Adipocyte (in vitro differentiated cells): ENCODE results near the gene B3GAT1.

Experiments used
- DNase-seq: peaks from one replicate; pipeline ENCODE4 v3.0.0-alpha.2; 2015; ENCODE audit warnings: low read depth
- H3K27me3 ChIP-seq: replicated peaks from 2 replicates; pipeline ENCODE4 v1.7.0; 2013; ENCODE audit warnings: mild to moderate bottlenecking, low read length, moderate library complexity; ENCODE audit not compliant: control insufficient read depth, insufficient read depth
- H3K36me3 ChIP-seq: 2 replicates; pipeline ENCODE4 v1.7.0; 2013; ENCODE audit warnings: low read length, mild to moderate bottlenecking, moderate library complexity; ENCODE audit not compliant: control insufficient read depth, insufficient read depth, severe bottlenecking
- H3K4me1 ChIP-seq: 2 replicates; pipeline ENCODE4 v1.7.0; 2013; ENCODE audit warnings: mild to moderate bottlenecking, low read length, moderate library complexity; ENCODE audit not compliant: control insufficient read depth, insufficient read depth
- H3K4me3 ChIP-seq: 2 replicates; pipeline ENCODE4 v1.7.0; 2013; ENCODE audit warnings: mild to moderate bottlenecking, low read length, moderate library complexity
- H3K9ac ChIP-seq: 2 replicates; pipeline ENCODE4 v1.7.0; 2013; ENCODE audit warnings: mild to moderate bottlenecking, low read length, moderate library complexity
- H3K9me3 ChIP-seq: 2 replicates; pipeline ENCODE4 v1.7.0; 2013; ENCODE audit warnings: mild to moderate bottlenecking, low read length, moderate library complexity; ENCODE audit not compliant: control insufficient read depth

The B3GAT1 gene

DNA sequence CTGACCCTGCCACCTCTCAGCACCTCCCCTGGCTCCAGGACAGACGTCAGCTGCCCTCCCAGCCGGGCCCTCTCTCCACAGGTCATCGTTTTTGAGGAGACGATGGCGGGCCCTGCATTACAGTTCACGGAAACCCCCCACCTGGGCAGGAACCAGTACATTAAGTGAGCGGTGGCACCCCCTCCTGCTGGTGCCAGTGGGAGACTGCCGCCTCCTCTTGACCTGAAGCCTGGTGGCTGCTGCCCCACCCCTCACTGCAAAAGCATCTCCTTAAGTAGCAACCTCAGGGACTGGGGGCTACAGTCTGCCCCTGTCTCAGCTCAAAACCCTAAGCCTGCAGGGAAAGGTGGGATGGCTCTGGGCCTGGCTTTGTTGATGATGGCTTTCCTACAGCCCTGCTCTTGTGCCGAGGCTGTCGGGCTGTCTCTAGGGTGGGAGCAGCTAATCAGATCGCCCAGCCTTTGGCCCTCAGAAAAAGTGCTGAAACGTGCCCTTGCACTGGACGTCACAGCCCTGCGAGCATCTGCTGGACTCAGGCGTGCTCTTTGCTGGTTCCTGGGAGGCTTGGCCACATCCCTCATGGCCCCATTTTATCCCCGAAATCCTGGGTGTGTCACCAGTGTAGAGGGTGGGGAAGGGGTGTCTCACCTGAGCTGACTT, 37.0 kb downstream of the B3GAT1 start:
- Histone ChIP-seq H3K4me3 (no peak overlapping the region), H3K4me1 (no peaks in the 10 kb centered on the region), H3K9me3 (no peaks in the 10 kb centered on the region), H3K27me3 (no peaks in the 10 kb centered on the region), H3K9ac (no peak overlapping the region), H3K36me3 (no peaks in the 10 kb centered on the region)
- DNase-seq, result no peak

DNA sequence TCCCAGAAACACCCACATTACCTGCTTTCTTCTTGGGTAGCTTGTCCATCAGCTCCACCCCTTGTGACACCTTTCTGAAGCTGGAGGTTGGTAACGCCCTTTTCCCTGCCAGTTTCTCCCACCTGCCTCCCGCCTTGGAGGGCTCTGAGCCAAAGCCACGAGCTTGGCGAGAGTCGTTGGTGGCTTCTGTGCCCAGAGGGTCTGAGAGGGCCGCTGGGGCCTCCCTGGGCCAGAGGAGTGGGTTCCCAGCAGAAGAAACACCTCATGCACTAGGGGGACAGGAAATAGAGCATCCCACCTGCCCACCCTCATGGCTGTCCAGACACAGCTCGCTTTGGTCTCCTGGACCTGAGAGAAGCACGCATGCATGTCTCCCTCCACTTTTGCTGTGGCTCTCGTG, 37.9 kb downstream of the B3GAT1 start:
- no peak for DNase-seq

GRCh38 chr11:134373591-134374052, 38.4 kb downstream of the B3GAT1 start:
- no peaks in the 10 kb centered on the region for H3K4me1 ChIP-seq
- H3K27me3 ChIP-seq, result no peaks in the 10 kb centered on the region
- no peak overlapping the region for H3K9ac ChIP-seq
- DNase-seq, result no peak
- no peaks in the 10 kb centered on the region for H3K36me3 ChIP-seq
- H3K9me3 ChIP-seq, result no peaks in the 10 kb centered on the region
- no peak overlapping the region for H3K4me3 ChIP-seq

More for the DNA sequence above, 37.9 kb downstream of the B3GAT1 start:
- Histone ChIP-seq H3K27me3 (no peaks in the 10 kb centered on the region), H3K9me3 (no peaks in the 10 kb centered on the region), H3K4me1 (no peaks in the 10 kb centered on the region), H3K36me3 (no peaks in the 10 kb centered on the region), H3K4me3 (no peak overlapping the region), H3K9ac (no peak overlapping the region)

- DNase-seq, result no peak
- H3K4me3 ChIP-seq, result no peak overlapping the region
- no peaks in the 10 kb centered on the region for H3K36me3 ChIP-seq
- no peak overlapping the region for H3K9ac ChIP-seq
- no peaks in the 10 kb centered on the region for H3K9me3 ChIP-seq
- no peaks in the 10 kb centered on the region for H3K27me3 ChIP-seq
- no peaks in the 10 kb centered on the region for H3K4me1 ChIP-seq
Observed at GRCh38 chr11:134372961-134373360, 39.1 kb downstream of the B3GAT1 start.

DNA sequence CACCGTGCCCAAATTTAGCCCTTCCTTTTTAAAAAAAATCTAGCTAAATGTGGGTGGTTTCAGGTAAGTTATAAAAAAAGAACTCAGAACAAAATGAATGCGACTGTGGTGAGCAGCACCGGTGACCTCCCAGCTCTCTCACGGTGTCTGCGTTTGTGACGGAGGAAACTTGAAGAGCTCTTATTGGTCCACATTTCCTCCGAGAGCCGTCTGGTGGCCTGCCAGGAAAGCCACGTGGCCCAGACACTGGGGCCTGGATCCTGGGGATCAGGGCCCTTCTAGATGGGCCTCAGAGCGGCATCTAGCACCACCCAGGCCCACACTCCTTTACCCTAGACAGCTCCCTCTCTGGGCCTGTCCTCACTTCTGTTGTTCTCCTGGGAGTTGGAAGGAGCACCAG, 39.5 kb downstream of the B3GAT1 start:
- H3K27me3 ChIP-seq, result no peaks in the 10 kb centered on the region
- DNase-seq, result no peak
- H3K9me3 ChIP-seq, result no peaks in the 10 kb centered on the region
- H3K4me1 ChIP-seq, result no peaks in the 10 kb centered on the region
- no peaks in the 10 kb centered on the region for H3K36me3 ChIP-seq
- no peak overlapping the region for H3K4me3 ChIP-seq
- H3K9ac ChIP-seq, result no peak overlapping the region

GRCh38 chr11:134371436-134372185, 40.4 kb downstream of the B3GAT1 start:
- Histone ChIP-seq H3K27me3 (no peaks in the 10 kb centered on the region), H3K36me3 (no peaks in the 10 kb centered on the region), H3K4me1 (no peaks in the 10 kb centered on the region), H3K4me3 (no peak overlapping the region), H3K9me3 (no peaks in the 10 kb centered on the region), H3K9ac (no peak overlapping the region)
- DNase-seq, result no peak

DNA sequence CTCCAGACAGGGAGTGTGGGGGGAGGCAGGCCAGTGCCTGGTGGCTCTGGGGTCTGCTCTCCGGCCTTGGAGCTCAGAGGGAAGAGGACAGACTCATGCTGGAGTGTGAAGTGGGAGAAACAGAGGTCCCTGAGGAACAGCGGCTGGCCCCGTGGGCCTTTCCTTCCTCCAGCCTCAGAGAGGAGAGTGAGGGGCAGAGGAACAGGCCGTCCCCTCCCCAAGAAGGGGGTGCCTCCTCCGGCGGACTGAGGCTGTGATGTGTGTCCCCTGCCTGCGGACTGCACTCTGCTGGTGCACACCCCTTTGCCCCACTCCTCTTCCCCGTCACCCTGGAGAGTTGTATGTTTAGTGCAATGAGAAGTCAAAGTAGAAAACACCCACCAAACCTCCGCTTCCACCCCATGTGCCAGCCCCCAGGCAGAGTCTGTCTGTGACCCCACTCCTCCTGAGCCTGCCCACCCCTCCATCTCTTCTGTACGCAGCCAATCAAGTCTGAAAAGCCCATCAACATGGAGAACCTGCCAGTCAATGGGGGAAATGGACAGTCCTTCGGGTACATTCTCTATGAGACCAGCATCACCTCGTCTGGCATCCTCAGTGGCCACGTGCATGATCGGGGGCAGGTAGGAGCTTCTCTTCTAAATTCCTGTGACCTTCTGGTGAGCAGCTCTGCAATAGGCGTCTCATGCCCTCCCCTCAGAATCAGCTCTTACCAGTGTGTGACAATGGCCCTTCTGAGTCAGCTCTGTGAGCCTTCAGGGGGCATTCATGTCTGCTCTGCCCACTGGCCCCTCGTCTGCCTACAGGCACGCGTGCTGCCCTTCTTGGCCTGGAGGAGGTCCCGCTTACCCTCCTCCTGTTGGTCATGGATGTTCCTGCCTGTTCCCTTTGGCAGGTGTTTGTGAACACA, 41.3 kb downstream of the B3GAT1 start:
- H3K4me1 ChIP-seq, result no peaks in the 10 kb centered on the region
- no peaks in the 10 kb centered on the region for H3K36me3 ChIP-seq
- H3K9me3 ChIP-seq, result no peaks in the 10 kb centered on the region
- no peaks in the 10 kb centered on the region for H3K27me3 ChIP-seq
- DNase-seq, result no peak
- H3K9ac ChIP-seq, result no peak overlapping the region
- H3K4me3 ChIP-seq, result no peak overlapping the region

GRCh38 chr11:134369656-134370525, 42.2 kb downstream of the B3GAT1 start:
- no peak overlapping the region for H3K4me3 ChIP-seq
- H3K36me3 ChIP-seq, result no peaks in the 10 kb centered on the region
- H3K9ac ChIP-seq, result no peak overlapping the region
- no peaks in the 10 kb centered on the region for H3K27me3 ChIP-seq
- H3K4me1 ChIP-seq, result no peaks in the 10 kb centered on the region
- DNase-seq, result no peak
- no peaks in the 10 kb centered on the region for H3K9me3 ChIP-seq

GRCh38 chr11:134367781-134368180, 44.3 kb downstream of the B3GAT1 start:
- Histone ChIP-seq H3K4me1 (no peaks in the 10 kb centered on the region), H3K36me3 (no peaks in the 10 kb centered on the region), H3K9me3 (no peaks in the 10 kb centered on the region), H3K9ac (no peak overlapping the region), H3K27me3 (peaks cover 13% of the 10 kb centered on the region), H3K4me3 (no peak overlapping the region)
- DNase-seq, result no peak

- no peak overlapping the region for H3K9ac ChIP-seq
- peaks cover 15% of the 10 kb centered on the region for H3K27me3 ChIP-seq
- H3K4me3 ChIP-seq, result no peak overlapping the region
- H3K9me3 ChIP-seq, result no peaks in the 10 kb centered on the region
- no peak for DNase-seq
- H3K4me1 ChIP-seq, result no peaks in the 10 kb centered on the region
- no peaks in the 10 kb centered on the region for H3K36me3 ChIP-seq
Observed at GRCh38 chr11:134366254-134366653, 45.8 kb downstream of the B3GAT1 start.
